Naive B cell (primary cell): ENCODE measurements around the gene CCNI2. TPM values are rescaled to one million over a fixed set of nuclear protein-coding genes. Genes with fewer than 3 reads are reported as not detected.

Experiments used
- ATAC-seq, 2 donors: fragments of 150-1000 bp; cut with Tn5 transposase; 2 replicates each; pipeline ENCODE4 v1.10.0; 2021; ENCODE audit warnings: low read depth in 2 of 2, mild to moderate bottlenecking in 2 of 2, moderate library complexity in 2 of 2
- DNase-seq: peaks from one replicate; pipeline ENCODE4 v3.0.0; 2022
- H3K27ac Mint-ChIP-seq, 6 donors: one replicate each; pipeline ENCODE4 v1.8.0; 2020 to 2022; ENCODE audit warnings: mild to moderate bottlenecking in 6 of 6, mixed read lengths in 6 of 6, moderate library complexity in 5 of 6, inconsistent platforms in 2 of 6
- H3K27me3 Mint-ChIP-seq, 3 donors: one replicate each; pipeline ENCODE4 v1.8.0; 2021 to 2022; ENCODE audit warnings: mixed read lengths in 3 of 3, mild to moderate bottlenecking in 1 of 3
- H3K36me3 Mint-ChIP-seq, 2 donors: one replicate each; pipeline ENCODE4 v1.8.0; 2020 to 2022; ENCODE audit warnings: mixed read lengths in 2 of 2, inconsistent platforms in 1 of 2, mild to moderate bottlenecking in 1 of 2
- H3K4me1 Mint-ChIP-seq, 3 donors: one replicate each; pipeline ENCODE4 v1.8.0; 2020 to 2022; ENCODE audit warnings: mixed read lengths in 3 of 3, inconsistent platforms in 1 of 3, mild to moderate bottlenecking in 1 of 3, moderate library complexity in 1 of 3
- H3K4me3 Mint-ChIP-seq, 8 donors: one replicate each; pipeline ENCODE4 v1.8.0; 2020 to 2022; ENCODE audit warnings: mild to moderate bottlenecking in 8 of 8, mixed read lengths in 8 of 8, moderate library complexity in 8 of 8, inconsistent platforms in 2 of 8
- H3K9me3 Mint-ChIP-seq, 7 donors: one replicate each; pipeline ENCODE4 v1.8.0; 2020 to 2022; ENCODE audit warnings: mixed read lengths in 7 of 7, mild to moderate bottlenecking in 5 of 7, inconsistent platforms in 2 of 7, moderate library complexity in 1 of 7
- polyA plus RNA-seq, 6 donors: library from polyadenylated mRNA; unstranded; fragments of 300-500 nt; fragmentation: Illumina TruSeq; gene quantifications; one replicate each; pipeline ENCODE4 v1.2.3, GENCODE V29; 2021; ENCODE audit warnings: low read depth in 6 of 6

Gene CCNI2
- polyA plus RNA-seq, 6 donors from 2014 or later: not detected

DNA sequence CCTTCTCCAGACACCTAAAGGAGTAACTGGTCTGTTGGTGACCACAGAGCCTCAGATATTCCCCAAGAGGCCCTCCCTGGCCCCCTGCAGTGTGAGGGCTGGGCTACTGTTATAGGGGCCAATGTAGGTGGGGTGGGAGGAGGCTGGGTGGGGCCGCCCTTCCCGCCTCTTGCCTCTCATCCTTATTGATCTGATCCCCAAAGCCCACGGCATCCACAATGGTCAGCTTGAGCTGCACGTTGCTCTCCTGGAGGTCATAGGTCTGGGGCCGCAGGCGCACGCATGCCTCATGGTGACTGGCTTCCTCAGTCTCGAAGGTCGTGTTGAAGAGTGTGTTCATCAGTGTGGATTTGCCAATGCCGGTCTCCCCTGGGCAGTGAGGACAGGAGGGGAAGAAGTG, 16.8 kb downstream of the CCNI2 start:
- Mint-ChIP-seq H3K9me3 (no peaks in the 10 kb centered on the region), H3K27ac (no peak overlapping the region), H3K4me1 (no peaks in the 10 kb centered on the region), H3K36me3 (no peaks in the 10 kb centered on the region), H3K4me3 (no peak overlapping the region), H3K27me3 (peaks cover 0 to 19% (median 4%) of the 10 kb centered on the region in 3 donors)
- no peak for DNase-seq
- ATAC-seq: no peak

DNA sequence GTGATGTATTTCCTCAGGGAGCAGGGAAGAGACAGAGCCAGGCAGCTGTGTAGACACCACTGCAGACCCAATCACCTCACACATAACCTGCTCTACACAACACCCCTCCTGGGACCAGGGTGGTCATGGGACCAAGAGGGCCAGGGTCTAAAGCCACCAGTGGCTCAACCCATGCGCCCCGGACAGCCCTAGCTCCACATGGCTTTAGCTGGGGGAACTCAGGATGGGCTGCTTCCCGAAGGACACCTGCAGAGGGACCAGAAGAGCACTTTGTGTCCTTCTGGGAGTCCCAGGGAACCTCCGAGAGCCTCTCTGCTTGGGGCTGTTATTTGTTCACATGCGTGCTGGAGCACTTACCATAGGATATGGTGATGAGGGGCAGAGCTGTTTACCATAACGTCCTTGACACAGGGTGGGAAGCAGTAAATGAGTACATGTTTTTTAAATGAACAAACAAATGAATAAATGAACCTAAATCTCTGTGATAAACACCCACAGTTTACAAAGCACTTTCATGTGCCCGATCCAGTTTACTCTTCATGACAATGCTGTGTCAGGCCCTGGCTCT, 17.5 kb downstream of the CCNI2 start:
- peaks cover 0 to 20% (median 8%) of the 10 kb centered on the region in 3 donors for H3K27me3 Mint-ChIP-seq
- no peaks in the 10 kb centered on the region for H3K9me3 Mint-ChIP-seq
- H3K36me3 Mint-ChIP-seq: no peaks in the 10 kb centered on the region
- DNase-seq (no peak), ATAC-seq (no peak)
- H3K4me1 Mint-ChIP-seq: no peaks in the 10 kb centered on the region
- H3K4me3 Mint-ChIP-seq: no peak overlapping the region
- no peak overlapping the region for H3K27ac Mint-ChIP-seq

GRCh38 chr5:132765311-132766019, 18.2 kb downstream of the CCNI2 start:
- DNase-seq: no peak
- H3K4me1 Mint-ChIP-seq: no peaks in the 10 kb centered on the region
- no peak overlapping the region for H3K27ac Mint-ChIP-seq
- H3K36me3 Mint-ChIP-seq: no peaks in the 10 kb centered on the region
- H3K9me3 Mint-ChIP-seq: no peaks in the 10 kb centered on the region
- peaks cover 0 to 20% (median 8%) of the 10 kb centered on the region in 3 donors for H3K27me3 Mint-ChIP-seq
- H3K4me3 Mint-ChIP-seq: no peak overlapping the region
- no peak for ATAC-seq

DNA sequence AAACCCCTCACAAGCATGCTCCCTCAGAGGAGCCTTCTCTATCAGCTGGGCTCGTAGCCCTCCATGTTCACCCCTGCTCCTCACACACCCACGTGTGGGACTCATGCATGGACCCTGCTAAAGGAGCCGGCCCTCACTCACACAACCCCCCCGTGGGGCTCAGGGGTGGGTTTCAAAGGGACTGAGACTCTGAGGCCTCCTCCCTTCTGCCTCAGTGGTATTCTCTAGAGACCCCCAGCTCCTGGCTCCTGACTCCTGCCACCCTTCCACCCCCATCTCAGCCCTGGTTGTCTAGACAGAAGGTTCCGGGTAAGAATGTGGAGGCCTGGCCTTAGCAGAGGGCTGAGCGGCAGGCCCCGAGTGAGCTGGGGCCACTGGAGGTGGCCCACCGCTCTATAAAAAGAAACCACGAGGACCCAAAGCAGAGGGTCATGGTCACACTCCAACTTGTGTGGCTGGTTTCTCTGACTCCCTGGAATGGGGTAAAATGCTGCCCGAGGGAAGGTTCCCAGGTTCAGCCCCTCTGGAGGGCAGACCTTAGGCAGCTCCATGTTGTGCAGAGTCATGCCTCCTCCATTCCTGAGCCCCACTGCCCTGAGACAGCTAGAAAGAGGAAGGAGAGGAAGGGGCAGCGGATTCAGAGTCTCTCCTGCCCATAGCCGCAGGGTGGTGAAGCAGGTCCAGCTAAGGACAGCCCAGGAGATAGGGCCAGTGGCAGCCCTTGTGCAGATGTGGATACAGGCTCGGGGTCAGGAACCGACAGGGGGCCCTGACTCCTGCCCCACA, 19.0 kb downstream of the CCNI2 start:
- H3K9me3 Mint-ChIP-seq: no peaks in the 10 kb centered on the region
- no peaks in the 10 kb centered on the region for H3K4me1 Mint-ChIP-seq
- ATAC-seq: no peak
- H3K36me3 Mint-ChIP-seq: no peaks in the 10 kb centered on the region
- peak overlapping the region in 2 of 6 donors; percentile 44 to 50 for H3K27ac Mint-ChIP-seq
- H3K27me3 Mint-ChIP-seq: peaks cover 0 to 20% (median 8%) of the 10 kb centered on the region in 3 donors
- no peak for DNase-seq
- H3K4me3 Mint-ChIP-seq: peak overlapping the region in 1 of 8 donors; percentile 53

DNA sequence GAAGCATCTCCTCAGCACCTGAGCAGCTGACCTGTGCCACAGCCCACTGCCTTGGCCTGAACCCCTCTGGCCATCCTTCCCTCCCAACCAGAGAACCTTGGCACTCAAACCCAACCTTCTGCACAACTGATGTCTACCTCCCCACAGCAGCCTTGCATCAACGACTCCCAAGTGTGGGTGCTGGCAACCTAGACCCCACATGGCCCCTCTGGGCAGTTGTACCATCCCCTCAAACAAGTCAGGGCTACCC, 19.5 kb downstream of the CCNI2 start:
- Mint-ChIP-seq H3K4me3 (peak overlapping the region in 1 of 8 donors; percentile 53), H3K27me3 (peaks cover 0 to 20% (median 8%) of the 10 kb centered on the region in 3 donors), H3K4me1 (no peaks in the 10 kb centered on the region), H3K36me3 (no peaks in the 10 kb centered on the region), H3K27ac (no peak overlapping the region), H3K9me3 (no peaks in the 10 kb centered on the region)
- no peak for ATAC-seq
- DNase-seq: no peak

GRCh38 chr5:132767150-132767549, 19.9 kb downstream of the CCNI2 start:
- no peaks in the 10 kb centered on the region for H3K36me3 Mint-ChIP-seq
- no peak for ATAC-seq
- no peak overlapping the region for H3K4me3 Mint-ChIP-seq
- H3K27me3 Mint-ChIP-seq: peaks cover 0 to 22% (median 9%) of the 10 kb centered on the region in 3 donors
- peak overlapping the region in 1 of 6 donors; percentile 88 for H3K27ac Mint-ChIP-seq
- H3K9me3 Mint-ChIP-seq: no peaks in the 10 kb centered on the region
- H3K4me1 Mint-ChIP-seq: no peaks in the 10 kb centered on the region
- no peak for DNase-seq

DNA sequence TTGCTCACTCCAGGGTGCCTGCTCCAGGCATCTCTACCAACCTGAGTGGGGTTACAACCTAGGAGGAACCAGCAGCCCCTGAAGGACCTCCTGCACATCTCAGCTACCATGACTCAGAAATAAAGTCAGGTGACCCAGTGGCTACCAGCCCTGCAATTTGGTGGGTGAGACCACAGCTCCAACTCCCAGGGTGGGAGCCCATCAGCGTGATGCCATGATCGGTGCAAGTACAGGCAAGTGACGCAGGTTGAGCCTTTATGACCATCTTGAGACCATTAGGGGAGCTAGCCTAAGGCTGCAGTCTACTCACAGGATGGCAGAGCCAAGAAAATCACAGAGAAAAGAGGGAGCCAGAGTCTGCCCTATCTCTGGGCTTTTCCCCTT, 21.3 kb downstream of the CCNI2 start:
- Mint-ChIP-seq H3K27me3 (peaks cover 5 to 33% (median 14%) of the 10 kb centered on the region in 3 donors), H3K4me1 (no peaks in the 10 kb centered on the region), H3K27ac (no peak overlapping the region), H3K9me3 (no peaks in the 10 kb centered on the region), H3K36me3 (no peaks in the 10 kb centered on the region), H3K4me3 (no peak overlapping the region)
- DNase-seq (no peak), ATAC-seq (no peak)

DNA sequence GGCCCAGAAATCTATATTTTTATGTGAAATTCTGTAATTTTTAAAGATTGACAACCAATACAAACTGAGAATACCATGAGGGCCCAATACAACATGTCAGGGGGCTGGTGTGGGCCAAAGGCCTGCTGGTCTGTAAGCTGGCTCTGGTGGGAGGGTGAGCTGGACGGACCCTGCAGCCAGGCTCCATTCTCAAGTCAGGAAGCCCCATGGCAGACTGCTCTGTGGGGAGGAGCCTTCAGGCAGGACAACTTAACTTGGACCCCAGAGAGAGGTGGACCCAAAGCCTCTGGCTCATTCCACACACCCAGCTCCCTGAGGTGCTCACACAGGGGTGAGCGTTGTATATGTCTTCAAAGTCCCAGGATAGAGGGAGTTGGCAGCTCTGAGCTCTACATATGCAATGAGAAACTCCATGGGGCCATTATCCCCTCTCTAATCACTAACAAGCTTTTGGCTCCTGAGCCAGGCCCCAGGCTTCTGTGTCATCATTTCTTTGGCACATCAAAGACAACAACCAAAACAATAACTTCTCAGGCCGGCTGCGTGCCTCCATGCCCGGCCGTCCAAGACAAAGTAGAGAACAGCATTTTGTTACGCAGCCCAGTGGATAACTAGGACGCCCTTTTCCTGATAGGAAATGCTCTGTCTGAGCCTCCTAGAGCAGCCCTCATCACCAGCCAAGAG, 23.4 kb downstream of the CCNI2 start:
- H3K36me3 Mint-ChIP-seq: no peaks in the 10 kb centered on the region
- H3K9me3 Mint-ChIP-seq: no peaks in the 10 kb centered on the region
- ATAC-seq (no peak), DNase-seq (no peak)
- no peak overlapping the region for H3K27ac Mint-ChIP-seq
- H3K4me1 Mint-ChIP-seq: no peaks in the 10 kb centered on the region
- peak overlapping the region in 1 of 8 donors; percentile 15 for H3K4me3 Mint-ChIP-seq
- peaks cover 26 to 54% (median 30%) of the 10 kb centered on the region in 3 donors for H3K27me3 Mint-ChIP-seq

DNA sequence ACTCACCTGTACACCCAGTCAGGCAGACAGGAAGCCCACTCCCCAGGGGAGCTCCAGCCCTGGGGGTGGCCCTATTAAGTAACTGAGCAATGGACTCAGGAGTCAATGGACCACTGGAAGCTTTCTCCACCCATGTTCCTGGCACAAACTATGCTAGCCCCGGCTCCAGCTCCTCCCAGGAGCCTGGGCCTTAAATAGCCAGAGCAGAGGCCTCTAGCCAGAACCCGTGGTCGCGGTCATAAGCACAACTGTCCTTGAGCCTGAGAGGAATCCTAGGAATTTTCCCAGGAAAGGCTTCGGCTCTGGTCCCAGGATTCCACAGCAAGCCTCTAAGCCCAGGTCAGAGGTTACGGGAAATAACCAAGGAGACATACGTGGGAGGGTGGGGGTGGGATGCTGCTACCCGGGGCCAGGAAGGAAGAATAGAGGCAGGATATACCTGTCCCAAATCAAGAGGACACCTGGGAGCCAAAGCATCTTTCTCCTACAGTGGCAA, 24.3 kb downstream of the CCNI2 start:
- no peak for ATAC-seq
- Mint-ChIP-seq H3K27ac (no peak overlapping the region), H3K27me3 (peaks cover 27 to 55% (median 33%) of the 10 kb centered on the region in 3 donors), H3K4me1 (peaks cover 0 to 4% (median 0%) of the 10 kb centered on the region in 3 donors), H3K9me3 (no peaks in the 10 kb centered on the region), H3K36me3 (no peaks in the 10 kb centered on the region), H3K4me3 (no peak overlapping the region)
- no peak for DNase-seq

DNA sequence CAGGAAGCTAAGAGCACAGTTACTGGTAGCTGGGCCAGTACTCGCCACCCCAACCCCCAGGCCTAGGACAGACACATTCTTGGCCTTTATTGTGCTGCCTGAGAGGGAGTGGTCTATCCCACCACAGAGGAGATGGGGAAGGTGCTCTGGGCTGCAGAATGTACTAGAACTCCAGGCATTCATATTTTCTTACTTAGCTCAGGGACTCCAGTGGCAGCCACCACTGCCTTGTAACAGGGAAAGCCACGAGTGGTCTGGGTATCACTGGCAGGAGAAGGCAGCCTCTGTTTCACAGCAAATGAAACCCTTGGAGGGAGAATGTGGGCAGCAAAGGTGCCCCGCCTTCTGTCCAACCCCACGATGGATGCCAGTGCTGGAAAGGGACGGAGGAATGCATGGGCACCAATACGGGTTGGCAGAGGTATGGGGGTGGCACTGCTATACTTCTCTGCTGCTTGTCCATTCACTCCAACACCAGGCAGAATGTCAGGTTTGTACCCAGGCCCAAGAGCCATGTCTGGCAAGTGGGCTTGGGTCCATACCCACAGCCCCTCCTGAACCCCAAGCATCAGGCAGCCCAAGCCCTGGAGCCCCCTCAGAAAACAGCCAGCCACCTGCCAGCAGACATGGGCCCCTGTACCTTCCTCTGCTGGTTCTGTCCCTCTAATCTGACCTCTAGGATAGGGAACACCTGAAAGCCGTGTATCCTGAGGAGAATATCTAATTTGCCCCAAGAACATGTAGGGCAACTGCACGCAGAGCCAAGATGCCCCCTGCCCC, 25.3 kb downstream of the CCNI2 start:
- Mint-ChIP-seq H3K4me3 (peak overlapping the region in 1 of 8 donors; percentile 22), H3K36me3 (no peaks in the 10 kb centered on the region), H3K27ac (peak overlapping the region in 1 of 6 donors; percentile 80), H3K27me3 (peaks cover 27 to 50% (median 33%) of the 10 kb centered on the region in 3 donors), H3K4me1 (peaks cover 0 to 4% (median 0%) of the 10 kb centered on the region in 3 donors), H3K9me3 (no peaks in the 10 kb centered on the region)
- no peak for DNase-seq
- ATAC-seq: no peak

DNA sequence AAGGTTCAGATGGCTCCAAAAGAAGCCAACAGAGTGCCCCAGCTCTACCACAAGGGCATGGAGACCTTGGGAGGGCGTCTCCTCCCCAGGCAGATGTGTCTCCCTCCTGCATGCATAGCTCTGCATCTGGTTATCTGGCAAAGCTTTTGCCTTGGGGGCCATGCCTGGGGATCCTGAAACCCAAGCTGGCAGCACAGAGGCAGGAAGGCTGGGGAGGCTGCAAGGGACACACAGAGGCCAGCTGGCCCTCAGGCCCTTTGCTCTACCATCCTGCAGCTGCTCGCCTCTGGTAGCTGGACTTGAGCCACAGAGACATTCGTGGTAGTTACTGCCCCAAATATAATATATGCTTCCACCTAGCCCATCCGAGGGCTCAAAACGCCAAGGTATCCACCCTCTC, 25.9 kb downstream of the CCNI2 start:
- no peaks in the 10 kb centered on the region for H3K9me3 Mint-ChIP-seq
- no peaks in the 10 kb centered on the region for H3K36me3 Mint-ChIP-seq
- H3K27me3 Mint-ChIP-seq: peaks cover 32 to 49% (median 37%) of the 10 kb centered on the region in 3 donors
- no peak overlapping the region for H3K27ac Mint-ChIP-seq
- H3K4me3 Mint-ChIP-seq: peak overlapping the region in 1 of 8 donors; percentile 40
- ATAC-seq (no peak), DNase-seq (no peak)
- H3K4me1 Mint-ChIP-seq: peaks cover 3 to 8% (median 4%) of the 10 kb centered on the region in 3 donors

- peak overlapping the region in 1 of 8 donors; percentile 40 for H3K4me3 Mint-ChIP-seq
- peaks cover 7 to 11% (median 10%) of the 10 kb centered on the region in 3 donors for H3K4me1 Mint-ChIP-seq
- peak overlapping the region in 1 of 6 donors; percentile 39 for H3K27ac Mint-ChIP-seq
- H3K9me3 Mint-ChIP-seq: no peaks in the 10 kb centered on the region
- no peak for DNase-seq
- no peaks in the 10 kb centered on the region for H3K36me3 Mint-ChIP-seq
- ATAC-seq: no peak
- H3K27me3 Mint-ChIP-seq: peaks cover 38 to 49% (median 40%) of the 10 kb centered on the region in 3 donors
Observed at GRCh38 chr5:132773601-132774355, 26.6 kb downstream of the CCNI2 start.
